ENCODE results near the gene DDX25. TPM values are rescaled to one million over a fixed set of nuclear protein-coding genes. Genes with fewer than 3 reads are reported as not detected.

DDX25 gene
- total RNA-seq, 4 donors from 2014 or later, result not detected

DNA sequence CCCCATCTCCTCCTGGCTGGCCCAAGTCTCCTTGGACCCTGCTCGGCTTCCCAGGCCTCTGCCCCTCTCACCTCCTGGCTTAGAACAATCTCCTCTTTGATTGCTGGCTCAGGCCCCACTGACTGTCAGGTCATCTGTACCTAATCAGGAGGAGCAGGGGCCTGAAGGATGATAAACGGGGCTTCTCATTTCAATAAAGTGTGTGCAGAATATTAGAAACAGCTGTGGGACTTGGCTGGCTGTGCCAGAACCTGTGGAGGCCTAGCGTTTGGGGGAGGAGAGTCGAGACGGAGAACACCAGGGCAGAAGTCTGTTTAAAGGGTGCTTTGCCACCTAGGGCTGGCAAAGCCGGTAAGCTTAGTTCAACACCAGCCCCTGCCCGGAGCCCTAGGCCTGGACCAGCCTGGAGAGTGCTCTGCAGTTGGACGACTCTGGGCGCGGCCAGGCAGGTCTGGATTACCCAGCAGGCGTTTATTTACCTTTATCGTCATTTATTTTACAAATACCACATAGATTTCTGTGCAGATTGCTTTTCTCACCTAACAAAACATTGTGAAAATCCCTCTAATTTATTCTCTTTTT is 31.4 kb downstream of the DDX25 start:
- no peaks in the 10 kb centered on the region for H3K4me1 ChIP-seq
- ATAC-seq (no peak), DNase-seq (no peak)
- no peak overlapping the region for H3K27ac ChIP-seq
- H3K27me3 ChIP-seq, result no peaks in the 10 kb centered on the region
- no peak overlapping the region for H3K4me3 ChIP-seq
- intact Hi-C loops (cut with DNase I; ENCODE audit: low total_unique reads) (no loop called here), in situ Hi-C loops (cut with MboI; ENCODE audit: low sequenced_read_pairs in 4 of 4) (loop anchor here in 1 of 4 donors (10.0 kb wide), 1 partner anchor 259 kb away; no protein-coding TSS in a partner anchor)
- H3K9me3 ChIP-seq, result no peaks in the 10 kb centered on the region
- H3K36me3 ChIP-seq, result no peaks in the 10 kb centered on the region
- TF ChIP-seq POLR2A (IDR thresholded peaks at IDR 0.05), result no peak
- TF ChIP-seq, protein P1, sequence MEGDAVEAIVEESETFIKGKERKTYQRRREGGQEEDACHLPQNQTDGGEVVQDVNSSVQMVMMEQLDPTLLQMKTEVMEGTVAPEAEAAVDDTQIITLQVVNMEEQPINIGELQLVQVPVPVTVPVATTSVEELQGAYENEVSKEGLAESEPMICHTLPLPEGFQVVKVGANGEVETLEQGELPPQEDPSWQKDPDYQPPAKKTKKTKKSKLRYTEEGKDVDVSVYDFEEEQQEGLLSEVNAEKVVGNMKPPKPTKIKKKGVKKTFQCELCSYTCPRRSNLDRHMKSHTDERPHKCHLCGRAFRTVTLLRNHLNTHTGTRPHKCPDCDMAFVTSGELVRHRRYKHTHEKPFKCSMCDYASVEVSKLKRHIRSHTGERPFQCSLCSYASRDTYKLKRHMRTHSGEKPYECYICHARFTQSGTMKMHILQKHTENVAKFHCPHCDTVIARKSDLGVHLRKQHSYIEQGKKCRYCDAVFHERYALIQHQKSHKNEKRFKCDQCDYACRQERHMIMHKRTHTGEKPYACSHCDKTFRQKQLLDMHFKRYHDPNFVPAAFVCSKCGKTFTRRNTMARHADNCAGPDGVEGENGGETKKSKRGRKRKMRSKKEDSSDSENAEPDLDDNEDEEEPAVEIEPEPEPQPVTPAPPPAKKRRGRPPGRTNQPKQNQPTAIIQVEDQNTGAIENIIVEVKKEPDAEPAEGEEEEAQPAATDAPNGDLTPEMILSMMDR (IDR thresholded peaks at IDR 0.05 in 4 of 5, conservative IDR thresholded peaks at IDR 0.05 in 1 of 5), result no peak

DNA sequence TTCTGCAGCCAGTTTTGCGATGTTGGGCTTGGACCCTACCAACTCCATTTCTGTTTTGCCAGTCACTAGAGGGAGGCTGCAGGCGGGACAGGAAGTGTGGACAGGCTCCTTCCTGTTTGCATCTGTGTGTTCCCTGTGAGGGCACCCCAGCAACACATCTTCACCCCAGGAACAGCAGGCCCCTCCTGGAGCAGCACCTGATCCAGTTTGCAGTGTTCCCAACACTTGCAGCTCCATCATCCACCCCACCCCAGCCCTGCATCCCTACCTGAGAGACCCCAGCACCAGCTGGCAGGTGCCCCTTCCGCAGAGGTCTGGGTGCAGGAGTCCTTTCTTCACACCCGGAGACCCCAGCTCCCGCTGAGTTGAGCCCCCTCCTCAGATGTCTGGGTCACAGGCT is 34.1 kb downstream of the DDX25 start:
- Histone ChIP-seq H3K9me3 (no peaks in the 10 kb centered on the region), H3K27me3 (no peaks in the 10 kb centered on the region), H3K36me3 (no peaks in the 10 kb centered on the region), H3K4me1 (peaks cover 0 to 6% of the 10 kb centered on the region in 2 donors), H3K4me3 (no peak overlapping the region), H3K27ac (no peak overlapping the region)
- in situ Hi-C loops (cut with MboI; ENCODE audit: low sequenced_read_pairs in 4 of 4), result loop anchor here in 1 of 4 donors (10.0 kb wide), 1 partner anchor 256 kb away; no protein-coding TSS in a partner anchor
- TF ChIP-seq POLR2A (IDR thresholded peaks at IDR 0.05), result no peak
- TF ChIP-seq, protein P1 (IDR thresholded peaks at IDR 0.05 in 4 of 5, conservative IDR thresholded peaks at IDR 0.05 in 1 of 5), result no peak
- ATAC-seq, result no peak
- intact Hi-C loops (cut with DNase I; ENCODE audit: low total_unique reads), result no loop called here
- no peak for DNase-seq

DNA sequence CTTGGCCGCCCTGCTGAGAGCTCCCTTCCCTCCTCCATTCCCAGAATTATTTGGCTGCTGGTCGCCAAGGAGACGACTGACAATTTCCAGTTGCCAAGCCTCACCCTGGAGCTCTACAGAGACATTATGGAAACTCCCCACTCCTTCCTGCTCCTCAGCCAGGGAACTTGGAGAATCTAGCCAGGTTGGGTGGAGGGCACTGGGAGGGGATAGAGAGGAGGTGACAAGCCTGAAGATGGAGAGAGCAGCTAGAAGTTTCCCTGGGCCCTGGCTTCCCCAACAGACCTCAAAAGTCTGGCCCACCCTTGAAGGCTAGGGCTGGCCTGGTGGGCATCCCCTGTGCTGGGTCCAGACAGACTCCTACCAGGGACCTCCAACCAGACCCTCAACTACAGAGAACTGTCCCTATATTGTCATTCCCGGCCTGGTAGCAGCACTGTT is 34.8 kb downstream of the DDX25 start:
- in situ Hi-C loops (cut with MboI; ENCODE audit: low sequenced_read_pairs in 4 of 4), result loop anchor here in 1 of 4 donors (10.0 kb wide), 1 partner anchor 256 kb away; no protein-coding TSS in a partner anchor

DNA sequence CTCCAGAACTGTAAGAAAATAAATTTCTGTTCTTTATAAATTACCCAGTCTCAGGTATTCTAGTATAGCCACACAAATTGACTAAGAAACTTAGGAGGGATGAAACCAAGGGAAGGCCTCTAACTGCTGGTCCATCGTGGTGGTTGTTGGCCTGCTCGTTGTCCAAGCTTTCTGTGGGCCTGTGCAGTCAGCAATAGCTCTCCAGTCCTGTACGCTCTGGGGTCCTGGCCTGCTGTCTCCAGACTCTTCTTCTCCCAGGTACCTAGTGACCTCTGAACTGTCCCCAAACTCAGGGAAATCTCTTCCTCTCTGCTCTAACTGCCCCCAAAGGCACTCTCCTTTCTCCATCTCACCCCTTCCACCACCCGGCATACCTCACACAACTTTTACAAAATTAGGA is 35.8 kb downstream of the DDX25 start:
- no peak for DNase-seq

More for the DNA sequence above, 34.8 kb downstream of the DDX25 start:
- ATAC-seq, result no peak
- Histone ChIP-seq H3K9me3 (no peaks in the 10 kb centered on the region), H3K36me3 (no peaks in the 10 kb centered on the region), H3K4me1 (peaks cover 0 to 6% of the 10 kb centered on the region in 2 donors), H3K27ac (no peak overlapping the region), H3K27me3 (no peaks in the 10 kb centered on the region), H3K4me3 (no peak overlapping the region)
- no peak for TF ChIP-seq POLR2A (IDR thresholded peaks at IDR 0.05)
- TF ChIP-seq, protein P1 (IDR thresholded peaks at IDR 0.05 in 4 of 5, conservative IDR thresholded peaks at IDR 0.05 in 1 of 5), result no peak
- DNase-seq, result no peak
- intact Hi-C loops (cut with DNase I; ENCODE audit: low total_unique reads), result no loop called here

More for the DNA sequence above, 35.8 kb downstream of the DDX25 start:
- peaks cover 0 to 6% of the 10 kb centered on the region in 2 donors for H3K4me1 ChIP-seq
- in situ Hi-C loops (cut with MboI; ENCODE audit: low sequenced_read_pairs in 4 of 4) (no loop called here), intact Hi-C loops (cut with DNase I; ENCODE audit: low total_unique reads) (no loop called here)
- H3K36me3 ChIP-seq, result no peaks in the 10 kb centered on the region
- no peak overlapping the region for H3K4me3 ChIP-seq
- no peak for ATAC-seq
- no peak overlapping the region for H3K27ac ChIP-seq
- TF ChIP-seq POLR2A (IDR thresholded peaks at IDR 0.05), result no peak
- TF ChIP-seq, protein P1 (IDR thresholded peaks at IDR 0.05 in 4 of 5, conservative IDR thresholded peaks at IDR 0.05 in 1 of 5), result no peak
- no peaks in the 10 kb centered on the region for H3K9me3 ChIP-seq
- no peaks in the 10 kb centered on the region for H3K27me3 ChIP-seq
